SK-N-SH (cell line): ENCODE measurements around the gene AASS. TPM values are rescaled to one million over a fixed set of nuclear protein-coding genes. Genes with fewer than 3 reads are reported as not detected.

Experiments used
- CTCF ChIA-PET: fragments of 300-600, 350-600 bp; formaldehyde crosslinking; extraction: SDS; loops from one replicate; lab custom pipeline; 2021; lab: Yijun Ruan, JAX
- POLR2A ChIA-PET: fragments of 350-600 bp; sonication (Branson Sonifier 250); formaldehyde crosslinking; extraction: SDS; loops from one replicate; lab custom pipeline; 2020; ENCODE audit warnings: antibody characterized with exemption, inconsistent platforms; lab: Yijun Ruan, JAX
- DNase-seq: peaks from one replicate; pipeline ENCODE4 v3.0.0; 2012
- H2AFZ ChIP-seq: fragments of 200-600 bp; sonication (generic); 2 replicates; pipeline ENCODE4 v1.8.1; 2016; ENCODE audit warnings: antibody characterized with exemption, mild to moderate bottlenecking, low read depth
- H3F3A ChIP-seq: fragments of 200-600 bp; sonication (generic); replicated peaks from 2 replicates; pipeline ENCODE3; 2016; ENCODE audit warnings: antibody characterized with exemption, mild to moderate bottlenecking; ENCODE audit not compliant: insufficient read depth
- H3K27ac ChIP-seq, 2 experiments: fragments of 200-500 bp in 1 of 2; fragments of 200-600 bp in 1 of 2; sonication (Bioruptor generic) in 1 of 2; sonication (generic), shearing (Covaris generic) in 1 of 2; 2 replicates each; pipeline versions ENCODE4 v1.5.1 to v1.6.1; 2014 to 2016; ENCODE audit warnings: low read depth in 2 of 2, inconsistent platforms in 1 of 2, low read length in 1 of 2, mild to moderate bottlenecking in 1 of 2, mixed read lengths in 1 of 2
- H3K27me3 ChIP-seq: fragments of 200-600 bp; sonication (generic), shearing (Covaris generic); 2 replicates; pipeline ENCODE4 v1.6.1; 2016; ENCODE audit warnings: mixed run types; ENCODE audit not compliant: insufficient read depth
- H3K36me3 ChIP-seq, 2 experiments: fragments of 200-500 bp in 1 of 2; fragments of 200-600 bp in 1 of 2; sonication (Bioruptor generic) in 1 of 2; sonication (generic) in 1 of 2; replicated peaks in 1 of 2; 2 replicates each; pipeline versions ENCODE3 to v1.5.1; 2014 to 2016; ENCODE audit warnings: low read length in 1 of 2, mild to moderate bottlenecking in 1 of 2; ENCODE audit not compliant: insufficient read depth in 2 of 2, control insufficient read depth in 1 of 2
- H3K4me1 ChIP-seq, 2 experiments: fragments of 200-500 bp in 1 of 2; fragments of 200-600 bp in 1 of 2; sonication (Bioruptor generic) in 1 of 2; sonication (generic), shearing (Covaris generic) in 1 of 2; 2 replicates each; pipeline versions ENCODE4 v1.5.1 to v1.6.1; 2014 to 2016; ENCODE audit warnings: low read depth in 1 of 2, low read length in 1 of 2, mixed run types in 1 of 2; ENCODE audit not compliant: insufficient read depth in 2 of 2, control insufficient read depth in 1 of 2
- H3K4me2 ChIP-seq: fragments of 200-600 bp; sonication (generic), shearing (Covaris generic); 2 replicates; pipeline ENCODE4 v1.6.1; 2017; ENCODE audit warnings: mixed run types
- H3K4me3 ChIP-seq, 2 experiments: fragments of 200-500 bp in 1 of 2; fragments of 200-600 bp in 1 of 2; sonication (Bioruptor generic) in 1 of 2; sonication (generic), shearing (Covaris generic) in 1 of 2; 2 replicates each; pipeline versions ENCODE4 v1.5.1 to v1.8.1; 2014 to 2016; ENCODE audit warnings: low read depth in 2 of 2, inconsistent platforms in 1 of 2, low read length in 1 of 2, mild to moderate bottlenecking in 1 of 2, mixed read lengths in 1 of 2, moderate library complexity in 1 of 2
- H3K79me2 ChIP-seq: fragments of 200-600 bp; sonication (generic); 2 replicates; pipeline ENCODE4 v1.8.1; 2017; ENCODE audit warnings: mild to moderate bottlenecking; ENCODE audit not compliant: insufficient read depth
- H3K9ac ChIP-seq: fragments of 200-600 bp; sonication (generic); 2 replicates; pipeline ENCODE4 v1.6.1; 2017; ENCODE audit warnings: mixed run types
- H3K9me2 ChIP-seq: fragments of 200-600 bp; sonication (generic); 2 replicates; pipeline ENCODE4 v1.6.1; 2017; ENCODE audit warnings: mixed run types
- H3K9me3 ChIP-seq: fragments of 200-600 bp; sonication (generic); 2 replicates; pipeline ENCODE4 v1.6.1; 2017; ENCODE audit warnings: mixed run types, mild to moderate bottlenecking, moderate library complexity
- H4K20me1 ChIP-seq: fragments of 200-600 bp; sonication (generic); 2 replicates; pipeline ENCODE4 v1.6.1; 2017; ENCODE audit warnings: mild to moderate bottlenecking, mixed run types; ENCODE audit not compliant: insufficient read depth
- EZH2phosphoT487 ChIP-seq: fragments of 200-600 bp; sonication (generic); IDR thresholded peaks from 2 replicates; pipeline ENCODE4 v1.6.1; 2017; ENCODE audit warnings: low read depth, mixed run types, mild to moderate bottlenecking, antibody characterized with exemption, moderate library complexity, borderline replicate concordance
- GABPA ChIP-seq: IDR thresholded peaks from 2 replicates; pipeline ENCODE4 v1.4.0; 2012; ENCODE audit warnings: low read depth, mild to moderate bottlenecking
- GATA2 ChIP-seq: sonication (generic); formaldehyde crosslinking; IDR thresholded peaks from 2 replicates; pipeline ENCODE4 v1.5.0; 2020; ENCODE audit warnings: mild to moderate bottlenecking, missing genetic modification reagents
- IRF3 ChIP-seq: fragments of 150-350 bp; IDR thresholded peaks from 2 replicates; pipeline ENCODE4 v1.6.1; 2016; ENCODE audit warnings: mild to moderate bottlenecking, low read depth, low read length
- MAX ChIP-seq: IDR thresholded peaks from 2 replicates; pipeline ENCODE4 v1.4.0; 2012; ENCODE audit warnings: low read depth
- NFIC ChIP-seq: IDR thresholded peaks from 2 replicates; pipeline ENCODE4 v1.4.0; 2012; ENCODE audit warnings: borderline replicate concordance
- NRF1 ChIP-seq: IDR thresholded peaks from 2 replicates; pipeline ENCODE4 v1.6.1; 2012; ENCODE audit warnings: low read depth, mild to moderate bottlenecking, low read length
- PBX3 ChIP-seq: IDR thresholded peaks from 2 replicates; pipeline ENCODE4; 2012
- REST ChIP-seq: IDR thresholded peaks from 2 replicates; pipeline ENCODE4 v1.6.1; 2012; ENCODE audit warnings: mild to moderate bottlenecking, low read depth, low read length, moderate library complexity
- SMC3 ChIP-seq: IDR thresholded peaks from 2 replicates; pipeline ENCODE4 v1.6.1; 2012; ENCODE audit warnings: low read depth, low read length, improper control_type of control experiment
- TEAD4 ChIP-seq: IDR thresholded peaks from 2 replicates; pipeline ENCODE4 v1.4.0; 2012; ENCODE audit warnings: mild to moderate bottlenecking, borderline replicate concordance; ENCODE audit not compliant: insufficient read depth
- YY1 ChIP-seq: IDR thresholded peaks from 2 replicates; pipeline ENCODE4 v1.4.0; 2012; ENCODE audit warnings: low read depth, mild to moderate bottlenecking
- WGBS: methylation state at CpG from one replicate; pipeline ENCODE4 v1.1.6; 2017; ENCODE audit warnings: low lambda C conversion rate; 5-methylcytosine and 5-hydroxymethylcytosine counted together
- polyA plus RNA-seq, 3 experiments: library from polyadenylated mRNA; depleted of rRNA; stranded (reverse); fragments of >200 nt; gene quantifications; 2 replicates each; pipeline ENCODE4 v1.2.3, GENCODE V29; 2012

The AASS gene
- polyA plus RNA-seq, 1 of the 3 experiments (the other 2 are of a cell fraction): 0.92 TPM

- no peak overlapping the region for H3K27ac ChIP-seq
- CTCF ChIA-PET: no interaction called here
- 3% methylated on average over 8 of the region's 8 CpGs for WGBS
These were observed 10.6 kb downstream of the AASS start for GRCh38 chr7:122133477-122133876.

More at GRCh38 chr7:122133477-122133876, 10.6 kb downstream of the AASS start:
- Histone ChIP-seq H3K9me3 (no peaks in the 10 kb centered on the region), H3K9me2 (no peaks in the 10 kb centered on the region), H3K36me3 (no peaks in the 10 kb centered on the region), H3F3A (no peaks in the 10 kb centered on the region), H3K9ac (no peak overlapping the region), H3K4me2 (no peak overlapping the region), H3K4me3 (no peak overlapping the region), H3K27me3 (peaks cover 8% of the 10 kb centered on the region; the same call in 1 of the 2 replicates), H3K79me2 (no peaks in the 10 kb centered on the region), H3K4me1 (peaks cover 0 to 5% of the 10 kb centered on the region in 2 experiments; a peak in 2 of 4 replicates), H4K20me1 (no peaks in the 10 kb centered on the region), H2AFZ (no peak overlapping the region)
- DNase-seq: no peak
- TF ChIP-seq NRF1 (no peak), IRF3 (no peak), NFIC (no peak), TEAD4 (no peak), REST (no peak), MAX (no peak), EZH2phosphoT487 (no peak), GATA2 (no peak), SMC3 (no peak), GABPA (no peak), PBX3 (no peak), YY1 (no peak)
- POLR2A ChIA-PET: no interaction called here
